HG03103 (cell line): ENCODE measurements around the gene MAP7D2.
"Not testable (repeated sequence)": the region's sequence is repeated elsewhere in the genome, so short reads cannot be mapped to it uniquely, and the experiment has no call there.

Experiments
- ATAC-seq: cut with Tn5 transposase; IDR thresholded peaks from one replicate; pipeline ENCODE4 v1.9.1; 2021; ENCODE audit warnings: low read depth; ENCODE audit not compliant: unreplicated experiment

The MAP7D2 gene

GRCh38 chrX:20116577-20117240, at the start of gene MAP7D2:
MAP7D2 (minus strand) TSS chrX:20116907; CDS start chrX:20116879, 28 bp downstream.
- ATAC-seq = no peak

- ATAC-seq = not testable (repeated sequence)
These were observed 45.8 kb upstream of the MAP7D2 start for GRCh38 chrX:20162516-20162915.

GRCh38 chrX:20159797-20160385, 43.2 kb upstream of the MAP7D2 start:
- no peak for ATAC-seq

GRCh38 chrX:20151689-20152088, 35.0 kb upstream of the MAP7D2 start:
- ATAC-seq = no peak

GRCh38 chrX:20149326-20149725, 32.6 kb upstream of the MAP7D2 start:
- no peak for ATAC-seq

- ATAC-seq = no peak
These were observed 30.9 kb upstream of the MAP7D2 start for GRCh38 chrX:20147561-20147960.

GRCh38 chrX:20144491-20144890, 27.8 kb upstream of the MAP7D2 start:
- ATAC-seq = no peak

- ATAC-seq = no peak
These were observed 26.9 kb upstream of the MAP7D2 start for GRCh38 chrX:20143561-20143960.

GRCh38 chrX:20143111-20143510, 26.4 kb upstream of the MAP7D2 start:
- no peak for ATAC-seq

GRCh38 chrX:20141281-20142220, 24.8 kb upstream of the MAP7D2 start, which contains the start of gene EIF1AX:
EIF1AX (minus strand) TSS chrX:20141838; CDS start chrX:20141640, 198 bp downstream.
- ATAC-seq = peak; percentile 96

GRCh38 chrX:20140420-20140819, 23.7 kb upstream of the MAP7D2 start:
- no peak for ATAC-seq

- no peak for ATAC-seq
These were observed 23.3 kb upstream of the MAP7D2 start for GRCh38 chrX:20139966-20140365.

- ATAC-seq = no peak
These were observed 19.2 kb upstream of the MAP7D2 start for GRCh38 chrX:20135944-20136343.

GRCh38 chrX:20132666-20133065, 16.0 kb upstream of the MAP7D2 start:
- ATAC-seq = no peak

GRCh38 chrX:20130357-20130756, 13.7 kb upstream of the MAP7D2 start:
- ATAC-seq = no peak

GRCh38 chrX:20129547-20129946, 12.8 kb upstream of the MAP7D2 start:
- no peak for ATAC-seq

- ATAC-seq = no peak
These were observed 12.0 kb upstream of the MAP7D2 start for GRCh38 chrX:20128670-20129069.

GRCh38 chrX:20127440-20127839, 10.7 kb upstream of the MAP7D2 start:
- ATAC-seq = not testable (repeated sequence)

GRCh38 chrX:20126833-20127232, 10.1 kb upstream of the MAP7D2 start:
- not testable (repeated sequence) for ATAC-seq

GRCh38 chrX:20124964-20125363, 8.3 kb upstream of the MAP7D2 start:
- no peak for ATAC-seq
